GM12875 (cell line): ENCODE measurements around the gene ATP6V1G1.

Source experiments
- H3K4me3 ChIP-seq: one replicate; pipeline ENCODE4 v1.5.1; 2011; ENCODE audit warnings: low read depth, low read length, control low read depth
- CTCF ChIP-seq: IDR thresholded peaks from 2 replicates; pipeline ENCODE4 v1.5.1; 2011; ENCODE audit warnings: low read depth, mild to moderate bottlenecking, control low read depth, inconsistent platforms, low read length, moderate library complexity, borderline replicate concordance; ENCODE audit not compliant: insufficient read depth

ATP6V1G1 gene

GRCh38 chr9:114624677-114625076 is 37.1 kb downstream of the ATP6V1G1 start:
- H3K4me3 ChIP-seq, result no peak overlapping the region
- TF ChIP-seq CTCF, result no peak

- no peak overlapping the region for H3K4me3 ChIP-seq
- TF ChIP-seq CTCF, result no peak
Observed at GRCh38 chr9:114626415-114627020, 38.9 kb downstream of the ATP6V1G1 start.

GRCh38 chr9:114627553-114627952 is 40.0 kb downstream of the ATP6V1G1 start:
- no peak overlapping the region for H3K4me3 ChIP-seq
- no peak for TF ChIP-seq CTCF

- H3K4me3 ChIP-seq, result no peak overlapping the region
- TF ChIP-seq CTCF, result no peak
Observed at GRCh38 chr9:114629563-114630090, 42.1 kb downstream of the ATP6V1G1 start.

GRCh38 chr9:114631166-114631565 is 43.6 kb downstream of the ATP6V1G1 start:
- no peak overlapping the region for H3K4me3 ChIP-seq
- TF ChIP-seq CTCF, result no peak

GRCh38 chr9:114633438-114634089 is 46.0 kb downstream of the ATP6V1G1 start:
- H3K4me3 ChIP-seq, result no peak overlapping the region
- no peak for TF ChIP-seq CTCF

GRCh38 chr9:114634387-114634786 is 46.8 kb downstream of the ATP6V1G1 start:
- no peak for TF ChIP-seq CTCF
- H3K4me3 ChIP-seq, result no peak overlapping the region
